SK-N-SH (cell line): ENCODE data around the gene PHF20. TPM values are rescaled to one million over a fixed set of nuclear protein-coding genes. Genes with fewer than 3 reads are reported as not detected.

Experiments
- CTCF ChIA-PET: fragments of 300-600, 350-600 bp; formaldehyde crosslinking; extraction: SDS; loops from one replicate; lab custom pipeline; 2021; lab: Yijun Ruan, JAX
- POLR2A ChIA-PET: fragments of 350-600 bp; sonication (Branson Sonifier 250); formaldehyde crosslinking; extraction: SDS; loops from one replicate; lab custom pipeline; 2020; ENCODE audit warnings: antibody characterized with exemption, inconsistent platforms; lab: Yijun Ruan, JAX
- DNase-seq: peaks from one replicate; pipeline ENCODE4 v3.0.0; 2012
- H2AFZ ChIP-seq: fragments of 200-600 bp; sonication (generic); 2 replicates; pipeline ENCODE4 v1.8.1; 2016; ENCODE audit warnings: antibody characterized with exemption, mild to moderate bottlenecking, low read depth
- H3F3A ChIP-seq: fragments of 200-600 bp; sonication (generic); replicated peaks from 2 replicates; pipeline ENCODE3; 2016; ENCODE audit warnings: antibody characterized with exemption, mild to moderate bottlenecking; ENCODE audit not compliant: insufficient read depth
- H3K27ac ChIP-seq, 2 experiments: fragments of 200-500 bp in 1 of 2; fragments of 200-600 bp in 1 of 2; sonication (Bioruptor generic) in 1 of 2; sonication (generic), shearing (Covaris generic) in 1 of 2; 2 replicates each; pipeline versions ENCODE4 v1.5.1 to v1.6.1; 2014 to 2016; ENCODE audit warnings: low read depth in 2 of 2, inconsistent platforms in 1 of 2, low read length in 1 of 2, mild to moderate bottlenecking in 1 of 2, mixed read lengths in 1 of 2
- H3K27me3 ChIP-seq: fragments of 200-600 bp; sonication (generic), shearing (Covaris generic); 2 replicates; pipeline ENCODE4 v1.6.1; 2016; ENCODE audit warnings: mixed run types; ENCODE audit not compliant: insufficient read depth
- H3K36me3 ChIP-seq, 2 experiments: fragments of 200-500 bp in 1 of 2; fragments of 200-600 bp in 1 of 2; sonication (Bioruptor generic) in 1 of 2; sonication (generic) in 1 of 2; replicated peaks in 1 of 2; 2 replicates each; pipeline versions ENCODE3 to v1.5.1; 2014 to 2016; ENCODE audit warnings: low read length in 1 of 2, mild to moderate bottlenecking in 1 of 2; ENCODE audit not compliant: insufficient read depth in 2 of 2, control insufficient read depth in 1 of 2
- H3K4me1 ChIP-seq, 2 experiments: fragments of 200-500 bp in 1 of 2; fragments of 200-600 bp in 1 of 2; sonication (Bioruptor generic) in 1 of 2; sonication (generic), shearing (Covaris generic) in 1 of 2; 2 replicates each; pipeline versions ENCODE4 v1.5.1 to v1.6.1; 2014 to 2016; ENCODE audit warnings: low read depth in 1 of 2, low read length in 1 of 2, mixed run types in 1 of 2; ENCODE audit not compliant: insufficient read depth in 2 of 2, control insufficient read depth in 1 of 2
- H3K4me2 ChIP-seq: fragments of 200-600 bp; sonication (generic), shearing (Covaris generic); 2 replicates; pipeline ENCODE4 v1.6.1; 2017; ENCODE audit warnings: mixed run types
- H3K4me3 ChIP-seq, 2 experiments: fragments of 200-500 bp in 1 of 2; fragments of 200-600 bp in 1 of 2; sonication (Bioruptor generic) in 1 of 2; sonication (generic), shearing (Covaris generic) in 1 of 2; 2 replicates each; pipeline versions ENCODE4 v1.5.1 to v1.8.1; 2014 to 2016; ENCODE audit warnings: low read depth in 2 of 2, inconsistent platforms in 1 of 2, low read length in 1 of 2, mild to moderate bottlenecking in 1 of 2, mixed read lengths in 1 of 2, moderate library complexity in 1 of 2
- H3K79me2 ChIP-seq: fragments of 200-600 bp; sonication (generic); 2 replicates; pipeline ENCODE4 v1.8.1; 2017; ENCODE audit warnings: mild to moderate bottlenecking; ENCODE audit not compliant: insufficient read depth
- H3K9ac ChIP-seq: fragments of 200-600 bp; sonication (generic); 2 replicates; pipeline ENCODE4 v1.6.1; 2017; ENCODE audit warnings: mixed run types
- H3K9me2 ChIP-seq: fragments of 200-600 bp; sonication (generic); 2 replicates; pipeline ENCODE4 v1.6.1; 2017; ENCODE audit warnings: mixed run types
- H3K9me3 ChIP-seq: fragments of 200-600 bp; sonication (generic); 2 replicates; pipeline ENCODE4 v1.6.1; 2017; ENCODE audit warnings: mixed run types, mild to moderate bottlenecking, moderate library complexity
- H4K20me1 ChIP-seq: fragments of 200-600 bp; sonication (generic); 2 replicates; pipeline ENCODE4 v1.6.1; 2017; ENCODE audit warnings: mild to moderate bottlenecking, mixed run types; ENCODE audit not compliant: insufficient read depth
- CTCF ChIP-seq: fragments of 200-600 bp; sonication (generic); IDR thresholded peaks from 2 replicates; pipeline ENCODE4 v1.6.1; 2017; ENCODE audit warnings: antibody characterized with exemption, mild to moderate bottlenecking, moderate library complexity
- EP300 ChIP-seq, 2 experiments: IDR thresholded peaks; 2 replicates each; pipeline versions ENCODE4 v1.4.0 to v1.6.1; 2012; ENCODE audit warnings: borderline replicate concordance in 1 of 2, low read depth in 1 of 2, low read length in 1 of 2
- EZH2phosphoT487 ChIP-seq: fragments of 200-600 bp; sonication (generic); IDR thresholded peaks from 2 replicates; pipeline ENCODE4 v1.6.1; 2017; ENCODE audit warnings: low read depth, mixed run types, mild to moderate bottlenecking, antibody characterized with exemption, moderate library complexity, borderline replicate concordance
- FOXJ3 ChIP-seq: sonication (generic); formaldehyde crosslinking; IDR thresholded peaks from 2 replicates; pipeline ENCODE4 v1.5.1; 2020; ENCODE audit warnings: mild to moderate bottlenecking, missing genetic modification reagents
- FOXM1 ChIP-seq: IDR thresholded peaks from 2 replicates; pipeline ENCODE4 v1.4.0; 2012; ENCODE audit warnings: low read depth, mild to moderate bottlenecking
- GABPA ChIP-seq: IDR thresholded peaks from 2 replicates; pipeline ENCODE4 v1.4.0; 2012; ENCODE audit warnings: low read depth, mild to moderate bottlenecking
- GATA2 ChIP-seq: sonication (generic); formaldehyde crosslinking; IDR thresholded peaks from 2 replicates; pipeline ENCODE4 v1.5.0; 2020; ENCODE audit warnings: mild to moderate bottlenecking, missing genetic modification reagents
- REST ChIP-seq: IDR thresholded peaks from 2 replicates; pipeline ENCODE4 v1.6.1; 2012; ENCODE audit warnings: mild to moderate bottlenecking, low read depth, low read length, moderate library complexity
- RFX5 ChIP-seq: IDR thresholded peaks from 2 replicates; pipeline ENCODE4 v1.6.1; 2012; ENCODE audit warnings: mild to moderate bottlenecking, improper control_type of control experiment, low read length
- RXRA ChIP-seq: IDR thresholded peaks from 2 replicates; pipeline ENCODE4 v1.4.0; 2012; ENCODE audit warnings: low read depth, mild to moderate bottlenecking, borderline replicate concordance
- SIN3A ChIP-seq: IDR thresholded peaks from 2 replicates; pipeline ENCODE4 v1.6.1; 2012; ENCODE audit warnings: low read depth, mild to moderate bottlenecking, low read length, moderate library complexity, borderline replicate concordance
- SMC3 ChIP-seq: IDR thresholded peaks from 2 replicates; pipeline ENCODE4 v1.6.1; 2012; ENCODE audit warnings: low read depth, low read length, improper control_type of control experiment
- TEAD4 ChIP-seq: IDR thresholded peaks from 2 replicates; pipeline ENCODE4 v1.4.0; 2012; ENCODE audit warnings: mild to moderate bottlenecking, borderline replicate concordance; ENCODE audit not compliant: insufficient read depth
- USF2 ChIP-seq: fragments of 150-350 bp; IDR thresholded peaks from 2 replicates; pipeline ENCODE4 v1.6.1; 2017; ENCODE audit warnings: antibody characterized with exemption, low read length, low read depth, borderline replicate concordance
- YY1 ChIP-seq: IDR thresholded peaks from 2 replicates; pipeline ENCODE4 v1.4.0; 2012; ENCODE audit warnings: low read depth, mild to moderate bottlenecking
- ZBTB33 ChIP-seq: IDR thresholded peaks from 2 replicates; pipeline ENCODE4 v1.4.0; 2012; ENCODE audit warnings: low read depth, borderline replicate concordance
- WGBS: methylation state at CpG from one replicate; pipeline ENCODE4 v1.1.6; 2017; ENCODE audit warnings: low lambda C conversion rate; 5-methylcytosine and 5-hydroxymethylcytosine counted together
- polyA plus RNA-seq, 3 experiments: library from polyadenylated mRNA; depleted of rRNA; stranded (reverse); fragments of >200 nt; gene quantifications; 2 replicates each; pipeline ENCODE4 v1.2.3, GENCODE V29; 2012

The PHF20 gene
- polyA plus RNA-seq, 1 of the 3 experiments (the other 2 are of a cell fraction), result 23.8 TPM

- Histone ChIP-seq H3K79me2 (no peaks in the 10 kb centered on the region), H3K4me3 (no peak overlapping the region), H3K9ac (no peak overlapping the region), H3K9me2 (no peaks in the 10 kb centered on the region), H3K4me1 (no peaks in the 10 kb centered on the region), H2AFZ (no peak overlapping the region), H3K27ac (no peak overlapping the region), H3K36me3 (no peaks in the 10 kb centered on the region), H4K20me1 (no peaks in the 10 kb centered on the region), H3K4me2 (no peak overlapping the region), H3K27me3 (no peaks in the 10 kb centered on the region), H3F3A (no peaks in the 10 kb centered on the region), H3K9me3 (no peaks in the 10 kb centered on the region)
- TF ChIP-seq FOXM1 (no peak), USF2 (no peak), FOXJ3 (no peak), ZBTB33 (no peak), EP300 (IDR thresholded peaks at IDR 0.05; ENCODE audit: borderline replicate concordance in 1 of 2, low read depth in 1 of 2, low read length in 1 of 2) (no peak), REST (no peak), RFX5 (no peak), SIN3A (no peak)
- ChIA-PET CTCF (interaction anchor here (0.9 to 1.3 kb wide), 3 partner anchors 13 to 17 kb away, joined by 3 to 5 read pairs (median 3); no protein-coding TSS in a partner anchor), POLR2A (no interaction called here)
- 79% methylated on average over 9 of the region's 9 CpGs for WGBS
- DNase-seq, result no peak
Observed at GRCh38 chr20:35978041-35978513, 206.3 kb downstream of the PHF20 start.

- no peak overlapping the region for H3K27ac ChIP-seq
- no peak overlapping the region for H3K4me3 ChIP-seq
- no peak for DNase-seq
- no peak overlapping the region for H3K9ac ChIP-seq
- no peaks in the 10 kb centered on the region for H3K4me1 ChIP-seq
- H3K4me2 ChIP-seq, result no peak overlapping the region
- no peaks in the 10 kb centered on the region for H3K9me2 ChIP-seq
- H3K36me3 ChIP-seq, result no peaks in the 10 kb centered on the region
- no peaks in the 10 kb centered on the region for H3K27me3 ChIP-seq
- H4K20me1 ChIP-seq, result no peaks in the 10 kb centered on the region
- ChIA-PET POLR2A (no interaction called here), CTCF (interaction anchor here (0.8 to 6.3 kb wide), 4 partner anchors 12 to 460 kb away, joined by 3 to 58 read pairs (median 6); partner anchors contain the start of gene SCAND1)
- 49% methylated on average over 5 of the region's 5 CpGs for WGBS
- H3K9me3 ChIP-seq, result no peaks in the 10 kb centered on the region
- H3F3A ChIP-seq, result no peaks in the 10 kb centered on the region
- H3K79me2 ChIP-seq, result no peaks in the 10 kb centered on the region
- no peak overlapping the region for H2AFZ ChIP-seq
- TF ChIP-seq EZH2phosphoT487 (no peak), CTCF (no peak), RXRA (no peak), SIN3A (no peak), ZBTB33 (no peak), YY1 (no peak), TEAD4 (no peak), SMC3 (no peak), GABPA (no peak), GATA2 (CRISPR knock-in tag) (no peak)
Observed at GRCh38 chr20:35979544-35979943, 207.7 kb downstream of the PHF20 start.
